ENCODE results near the gene GJD4.

DNA sequence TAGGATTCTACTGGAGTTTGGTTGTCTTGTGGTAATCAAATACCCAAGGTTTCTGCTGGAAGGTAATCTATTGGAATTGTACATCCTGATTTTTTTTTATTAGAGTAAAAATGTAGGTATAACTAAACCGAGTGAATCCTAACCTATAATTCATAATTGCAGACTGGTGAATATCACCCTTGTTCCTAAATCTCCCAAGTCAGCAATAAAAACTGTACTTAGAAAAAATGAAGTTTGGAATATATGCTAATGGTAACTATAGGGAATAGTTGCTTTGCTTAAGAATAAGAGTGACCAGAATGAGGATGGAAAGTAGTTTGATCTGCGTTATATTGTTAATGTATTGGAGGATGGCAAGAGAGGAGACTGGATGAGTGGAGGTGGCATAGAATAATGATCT lies 47.7 kb downstream of the GJD4 start:
- TF ChIP-seq, protein P1, sequence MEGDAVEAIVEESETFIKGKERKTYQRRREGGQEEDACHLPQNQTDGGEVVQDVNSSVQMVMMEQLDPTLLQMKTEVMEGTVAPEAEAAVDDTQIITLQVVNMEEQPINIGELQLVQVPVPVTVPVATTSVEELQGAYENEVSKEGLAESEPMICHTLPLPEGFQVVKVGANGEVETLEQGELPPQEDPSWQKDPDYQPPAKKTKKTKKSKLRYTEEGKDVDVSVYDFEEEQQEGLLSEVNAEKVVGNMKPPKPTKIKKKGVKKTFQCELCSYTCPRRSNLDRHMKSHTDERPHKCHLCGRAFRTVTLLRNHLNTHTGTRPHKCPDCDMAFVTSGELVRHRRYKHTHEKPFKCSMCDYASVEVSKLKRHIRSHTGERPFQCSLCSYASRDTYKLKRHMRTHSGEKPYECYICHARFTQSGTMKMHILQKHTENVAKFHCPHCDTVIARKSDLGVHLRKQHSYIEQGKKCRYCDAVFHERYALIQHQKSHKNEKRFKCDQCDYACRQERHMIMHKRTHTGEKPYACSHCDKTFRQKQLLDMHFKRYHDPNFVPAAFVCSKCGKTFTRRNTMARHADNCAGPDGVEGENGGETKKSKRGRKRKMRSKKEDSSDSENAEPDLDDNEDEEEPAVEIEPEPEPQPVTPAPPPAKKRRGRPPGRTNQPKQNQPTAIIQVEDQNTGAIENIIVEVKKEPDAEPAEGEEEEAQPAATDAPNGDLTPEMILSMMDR (IDR thresholded peaks at IDR 0.05): no peak
- TF ChIP-seq POLR2AphosphoS5 (IDR thresholded peaks at IDR 0.05): no peak
- no peak for TF ChIP-seq POLR2A (IDR thresholded peaks at IDR 0.05; ENCODE audit: low read depth)
- no peak for TF ChIP-seq EP300 (IDR thresholded peaks at IDR 0.05)
